Sigmoid colon (tissue), 7 donors: ENCODE measurements around the gene PITX3. TPM values are rescaled to one million over a fixed set of nuclear protein-coding genes. Genes with fewer than 3 reads are reported as not detected.

Experiments used
- DNase-seq: peaks from one replicate; pipeline ENCODE4 v3.0.0-alpha.2; 2019
- H3K27ac ChIP-seq, 4 donors: fragments of 200-600 bp; sonication (generic); one replicate each; pipeline ENCODE4 v1.5.1; 2016 to 2019; ENCODE audit warnings: mild to moderate bottlenecking in 1 of 4
- H3K27me3 ChIP-seq, 3 donors: fragments of 200-600 bp; sonication (generic); one replicate each; pipeline ENCODE4 v1.5.1; 2019; ENCODE audit warnings: mild to moderate bottlenecking in 1 of 3
- H3K36me3 ChIP-seq, 4 donors: fragments of 200-600 bp; sonication (generic); one replicate each; pipeline ENCODE4 v1.5.1; 2016 to 2019
- H3K4me1 ChIP-seq, 4 donors: fragments of 200-600 bp; sonication (generic); one replicate each; pipeline ENCODE4 v1.5.1; 2017 to 2019
- H3K4me3 ChIP-seq, 4 donors: fragments of 200-600 bp; sonication (generic); one replicate each; pipeline ENCODE4 v1.5.1; 2017 to 2019; ENCODE audit warnings: mild to moderate bottlenecking in 2 of 4, moderate library complexity in 1 of 4
- H3K9me3 ChIP-seq, 4 donors: fragments of 200-600 bp in 3 of 4; sonication (generic) in 3 of 4; one replicate each; pipeline versions ENCODE4 v1.5.1 to v1.6.1; 2013 to 2019
- CTCF ChIP-seq, 4 experiments: fragments of 450-650 bp in 3 of 4; fragments of 200-600 bp in 1 of 4; IDR thresholded peaks; one replicate each; pipeline ENCODE4 v1.5.1; 2016 to 2019; ENCODE audit warnings: antibody characterized with exemption in 4 of 4, mild to moderate bottlenecking in 3 of 4, moderate library complexity in 2 of 4
- EP300 ChIP-seq, 4 donors: sonication (generic); formaldehyde crosslinking; IDR thresholded peaks; one replicate each; pipeline ENCODE4 v1.6.1; 2017; ENCODE audit warnings: antibody characterized with exemption in 4 of 4
- POLR2A ChIP-seq, 2 donors: fragments of 450-650 bp; IDR thresholded peaks; one replicate each; pipeline ENCODE4 v1.6.1; 2016; ENCODE audit warnings: antibody characterized with exemption in 2 of 2, mild to moderate bottlenecking in 2 of 2, moderate library complexity in 2 of 2
- POLR2AphosphoS5 ChIP-seq, 4 donors: sonication (generic); formaldehyde crosslinking; IDR thresholded peaks; one replicate each; pipeline ENCODE4 v1.6.1; 2017; ENCODE audit warnings: antibody characterized with exemption in 4 of 4
- WGBS, 2 donors: extraction: QIAGEN DNeasy Blood & Tissue Kit; methylation state at CpG; one replicate each; pipeline ENCODE4 v1.1.7; 2013; 5-methylcytosine and 5-hydroxymethylcytosine counted together
- intact Hi-C: fragments of 100-400 bp; cut with DNase I; formaldehyde crosslinking; loops from one replicate; pipeline ENCODE4 v1.15.1; 2023
- polyA plus RNA-seq, 3 donors: library from polyadenylated mRNA; stranded (reverse); fragments of 200-250 nt; gene quantifications; one replicate each; pipeline ENCODE4 v1.2.3, GENCODE V29; 2013
- total RNA-seq, 4 donors: library from RNA; depleted of rRNA; stranded (reverse); fragments of >200 nt; gene quantifications; one replicate each; pipeline ENCODE4 v1.1.0, GENCODE V29; 2016
- donor health status: healthy with polysubstance abuse.
- donor health status: Bipolar disorder and iron deficiency.
- donor health status: healthy.

Gene PITX3
- total and polyA plus RNA-seq, 7 donors = not detected

GRCh38 chr10:102233997-102234396, 7.3 kb downstream of the PITX3 start:
- intact Hi-C loops = no loop called here
- peaks cover 20 to 83% (median 47%) of the 10 kb centered on the region in 3 donors for H3K27me3 ChIP-seq

GRCh38 chr10:102231357-102232318, 9.7 kb downstream of the PITX3 start:
- Histone ChIP-seq H3K27me3 (peaks cover 20 to 87% (median 47%) of the 10 kb centered on the region in 3 donors), H3K4me3 (peak overlapping the region in 3 of 4 donors; percentile 32 to 49 (median 46)), H3K36me3 (no peaks in the 10 kb centered on the region), H3K4me1 (peaks cover 0 to 26% (median 24%) of the 10 kb centered on the region in 4 donors), H3K27ac (no peak overlapping the region), H3K9me3 (no peaks in the 10 kb centered on the region)
- DNase-seq = no peak
- TF ChIP-seq CTCF (IDR thresholded peaks at IDR 0.05) (peak in 3 of 4 experiments; percentile 39 to 59 (median 58)), POLR2AphosphoS5 (IDR thresholded peaks at IDR 0.05) (no peak), POLR2A (IDR thresholded peaks at IDR 0.05) (no peak), EP300 (IDR thresholded peaks at IDR 0.05) (no peak)
- 6 to 11% methylated on average over 76 of the region's 76 CpGs for WGBS, 2 donors
- intact Hi-C loops = no loop called here

More at GRCh38 chr10:102233997-102234396, 7.3 kb downstream of the PITX3 start:
- Histone ChIP-seq H3K4me3 (no peak overlapping the region), H3K27ac (no peak overlapping the region), H3K4me1 (peaks cover 0 to 23% (median 22%) of the 10 kb centered on the region in 4 donors), H3K36me3 (no peaks in the 10 kb centered on the region), H3K9me3 (no peaks in the 10 kb centered on the region)
- 75 to 83% methylated on average over 1 of the region's 1 CpG for WGBS, 2 donors
- TF ChIP-seq EP300 (IDR thresholded peaks at IDR 0.05) (no peak), POLR2AphosphoS5 (IDR thresholded peaks at IDR 0.05) (no peak), CTCF (IDR thresholded peaks at IDR 0.05) (no peak)
- no peak for DNase-seq

GRCh38 chr10:102230861-102231356, 10.4 kb downstream of the PITX3 start:
- intact Hi-C loops = loop anchor here (1.0 kb wide), 1 partner anchor 120 kb away; no protein-coding TSS in a partner anchor
- H3K27ac ChIP-seq = no peak overlapping the region
- H3K4me3 ChIP-seq = peak overlapping the region in 3 of 4 donors; percentile 32 to 49 (median 46)
- H3K27me3 ChIP-seq = peaks cover 20 to 80% (median 47%) of the 10 kb centered on the region in 3 donors
- WGBS, 2 donors = 1 to 2% methylated on average over 52 of the region's 52 CpGs
- H3K4me1 ChIP-seq = peaks cover 0 to 32% (median 31%) of the 10 kb centered on the region in 4 donors
- TF ChIP-seq POLR2AphosphoS5 (IDR thresholded peaks at IDR 0.05) (no peak), EP300 (IDR thresholded peaks at IDR 0.05) (no peak), CTCF (IDR thresholded peaks at IDR 0.05) (no peak), POLR2A (IDR thresholded peaks at IDR 0.05) (no peak)
- H3K9me3 ChIP-seq = no peaks in the 10 kb centered on the region
- DNase-seq = no peak
- no peaks in the 10 kb centered on the region for H3K36me3 ChIP-seq

GRCh38 chr10:102230264-102230860, 10.9 kb downstream of the PITX3 start:
- 1% methylated on average over 50 of the region's 50 CpGs for WGBS, 2 donors
- peaks cover 0 to 37% (median 34%) of the 10 kb centered on the region in 4 donors for H3K4me1 ChIP-seq
- H3K4me3 ChIP-seq = peak overlapping the region in 3 of 4 donors; percentile 32 to 49 (median 46)
- intact Hi-C loops = loop anchor here (1.0 kb wide), 1 partner anchor 121 kb away; no protein-coding TSS in a partner anchor
- no peak overlapping the region for H3K27ac ChIP-seq
- H3K9me3 ChIP-seq = no peaks in the 10 kb centered on the region
- H3K27me3 ChIP-seq = peaks cover 20 to 75% (median 47%) of the 10 kb centered on the region in 3 donors
- no peak for DNase-seq
- TF ChIP-seq POLR2A (IDR thresholded peaks at IDR 0.05) (no peak), EP300 (IDR thresholded peaks at IDR 0.05) (no peak)
- no peaks in the 10 kb centered on the region for H3K36me3 ChIP-seq
